Stimulated activated CD4-positive, alpha-beta T cell treated with anti-CD3 and anti-CD28 coated beads, Interleukin-2, amount 100 ng/mL, for 48 hours (primary cell): ENCODE results near the gene NUP205.
"Not testable (repeated sequence)": the region's sequence is repeated elsewhere in the genome, so short reads cannot be mapped to it uniquely, and the experiment has no call there.

ENCODE experiments used
- DNase-seq, 2 donors: peaks; one replicate each; pipeline ENCODE4 v3.0.0-alpha.2; 2020

Gene NUP205

DNA sequence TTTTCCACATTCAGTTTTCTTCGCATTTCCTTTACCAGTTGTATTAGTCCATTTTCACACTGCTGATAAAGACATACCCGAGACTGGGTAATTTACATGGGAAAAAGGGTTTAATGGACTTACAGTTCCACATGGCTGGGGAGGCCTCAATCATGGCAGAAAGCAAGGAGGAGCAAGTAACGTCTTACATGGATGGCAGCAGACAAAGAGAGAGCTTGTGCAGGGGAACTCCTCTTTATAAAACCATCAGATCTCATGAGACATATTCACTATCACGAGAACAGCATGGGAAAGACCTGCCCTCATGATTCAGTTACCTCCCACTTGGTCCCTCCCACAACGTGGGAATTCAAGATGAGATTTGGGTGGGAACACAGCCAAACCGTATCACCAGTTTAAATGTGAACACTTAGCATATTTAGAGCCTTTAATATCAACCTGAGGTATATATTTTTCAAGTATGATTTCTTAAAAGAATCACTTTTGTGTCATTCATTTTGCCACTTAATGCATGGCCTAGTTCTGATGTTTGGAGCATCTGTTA, 111.2 kb downstream of the NUP205 start:
- not testable (repeated sequence) for DNase-seq

DNA sequence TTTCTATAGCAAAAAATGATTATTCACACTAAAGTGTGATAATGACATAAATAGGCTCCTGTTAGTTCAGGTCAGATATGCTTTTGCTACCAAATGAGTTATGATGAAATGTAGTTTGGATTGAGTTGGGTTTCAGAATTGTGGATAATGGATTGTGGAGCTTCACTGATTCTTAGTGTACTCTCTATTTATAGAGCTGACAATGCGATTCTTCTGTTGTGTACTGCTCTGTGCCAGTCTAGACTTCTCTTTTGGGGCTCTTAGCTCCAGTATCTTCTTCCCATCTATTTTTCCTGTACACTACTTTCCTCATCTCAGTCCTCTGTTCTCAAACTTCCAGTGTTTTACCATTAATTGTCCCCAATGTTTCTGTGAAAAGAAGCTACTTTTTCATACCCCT, 112.1 kb downstream of the NUP205 start:
- DNase-seq, result no peak

DNA sequence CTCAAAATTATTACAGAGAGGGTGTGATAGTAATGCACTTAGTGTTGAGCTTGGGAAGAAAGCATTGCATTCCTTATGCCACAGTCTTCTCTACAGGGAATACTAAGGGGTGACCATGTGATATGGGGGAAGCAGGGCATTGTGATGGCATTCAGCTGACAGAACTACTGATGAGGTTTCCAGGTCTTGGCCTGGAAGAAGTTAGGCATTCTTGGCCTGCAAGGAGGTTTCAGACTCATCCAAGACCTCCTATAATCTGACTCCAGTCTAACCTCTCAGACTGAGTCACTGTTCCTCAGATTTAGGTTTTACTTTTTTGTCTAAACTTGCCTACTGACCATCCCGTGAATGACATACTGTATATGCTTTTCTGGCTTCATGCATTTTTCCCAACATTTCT, 112.5 kb downstream of the NUP205 start:
- no peak for DNase-seq

DNA sequence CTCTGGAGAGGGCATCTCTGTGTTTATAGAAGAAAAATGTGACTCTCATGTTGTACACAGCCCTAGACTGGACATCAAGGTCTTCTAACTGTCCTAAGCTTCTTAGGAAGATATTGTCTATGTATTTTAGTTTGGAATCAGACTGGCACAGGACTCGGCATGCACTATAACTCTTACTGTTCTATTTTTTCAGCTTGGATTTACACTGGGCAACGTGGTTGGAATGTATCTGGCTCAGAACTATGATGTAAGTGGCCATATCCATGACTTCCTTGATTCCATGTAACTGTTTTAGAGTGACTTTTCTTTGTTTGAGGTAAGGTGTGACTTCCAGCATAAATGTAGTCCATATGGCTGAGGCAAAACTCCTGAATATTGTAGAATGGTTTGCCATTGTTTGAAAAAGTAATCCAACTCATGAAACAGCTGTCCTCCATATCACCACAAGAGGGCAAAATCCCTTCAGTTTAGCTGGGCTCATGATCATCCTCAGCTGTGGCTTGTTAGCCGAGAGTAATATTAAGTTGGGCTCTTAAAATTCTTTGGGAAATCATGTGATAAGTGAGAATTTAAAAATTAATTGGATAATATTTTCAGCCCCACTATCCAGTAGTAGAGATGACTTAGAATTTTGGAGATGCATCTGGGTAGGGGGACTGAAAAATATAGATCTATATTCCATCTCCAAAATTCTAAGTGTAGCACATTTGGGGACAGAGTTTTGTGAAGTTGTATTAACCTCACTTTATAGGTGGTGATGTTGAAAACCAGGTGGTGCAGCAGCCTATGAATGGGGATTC, 115.0 kb downstream of the NUP205 start:
- DNase-seq, result no peak

DNA sequence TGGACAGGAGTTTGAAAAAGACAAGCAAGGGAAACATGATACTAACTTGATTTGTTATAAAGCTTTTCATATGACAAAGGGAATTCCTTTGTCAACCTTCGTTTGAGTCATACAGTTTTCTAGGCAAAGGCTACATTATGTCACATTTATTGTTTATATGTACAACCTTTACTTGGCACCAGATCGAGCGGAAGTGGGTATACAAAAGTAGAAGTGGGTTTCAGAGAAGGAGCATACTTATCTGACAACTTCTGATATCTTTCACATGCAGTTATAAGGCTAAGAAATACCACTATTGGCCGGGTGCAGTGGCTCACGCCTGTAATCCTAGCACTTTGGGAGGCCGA, 115.6 kb downstream of the NUP205 start:
- DNase-seq, result no peak

DNA sequence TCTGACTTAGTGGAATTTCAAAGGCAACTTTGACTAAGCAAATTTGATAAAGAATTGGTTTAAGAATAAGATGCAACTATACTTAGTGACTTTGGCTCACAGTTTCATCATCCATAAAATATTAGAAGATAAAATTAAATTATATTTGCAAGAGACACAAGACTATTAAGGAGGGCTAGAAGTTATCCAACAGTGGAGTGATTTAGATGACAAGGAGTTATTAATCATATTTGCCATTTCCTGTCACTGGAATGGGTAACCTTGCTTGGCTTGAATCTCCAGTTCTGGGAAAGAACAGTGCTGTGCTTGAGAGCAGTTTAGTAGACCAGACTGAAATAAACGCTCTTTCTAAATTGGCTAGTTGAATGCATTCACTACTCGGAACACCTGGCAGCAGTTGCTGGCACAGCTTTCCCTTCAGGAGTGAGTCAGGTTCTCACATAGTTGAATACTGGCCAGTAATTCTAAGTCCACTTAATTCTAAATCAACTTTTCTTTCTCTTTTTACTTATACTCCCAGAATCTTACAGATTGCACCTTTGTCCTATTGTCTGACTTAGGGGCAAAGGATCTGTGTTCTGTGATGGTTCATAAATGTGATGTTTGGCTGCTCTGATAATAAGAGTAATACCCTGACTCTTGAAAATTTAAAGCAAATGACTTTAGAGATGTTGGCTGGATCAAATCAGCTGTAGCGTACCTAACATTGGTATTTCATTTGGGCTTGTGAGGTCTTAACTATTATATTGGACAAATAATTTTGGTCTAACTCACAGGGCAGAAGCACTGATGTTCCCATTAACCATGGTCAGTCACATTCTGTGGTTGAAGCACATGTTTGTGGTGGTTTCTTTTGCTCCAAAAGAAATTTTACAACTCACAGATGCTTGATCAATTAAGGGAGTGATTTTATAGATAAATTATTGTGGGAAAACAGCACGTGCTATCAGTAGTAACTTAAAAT, 121.2 kb downstream of the NUP205 start:
- DNase-seq, result no peak

DNA sequence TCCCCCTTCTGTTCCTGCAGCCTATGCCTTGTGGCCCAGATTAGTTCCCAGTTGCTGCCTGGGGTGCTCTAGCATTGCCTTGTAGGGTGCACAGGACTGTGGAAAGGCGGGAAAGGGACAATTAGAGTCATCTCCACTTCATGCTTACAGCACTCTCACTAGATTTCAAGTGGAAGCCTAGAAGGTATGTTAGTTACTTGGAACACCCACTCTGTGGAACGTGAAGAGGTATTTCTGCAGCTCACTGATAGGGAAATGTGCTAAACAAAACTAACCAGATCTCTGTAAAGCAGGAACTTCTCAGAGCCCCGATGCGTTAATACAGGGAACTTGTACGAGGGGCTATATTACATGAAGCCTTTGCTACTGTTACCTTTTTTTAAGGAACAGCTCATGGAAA, 124.0 kb downstream of the NUP205 start:
- DNase-seq, result no peak

DNA sequence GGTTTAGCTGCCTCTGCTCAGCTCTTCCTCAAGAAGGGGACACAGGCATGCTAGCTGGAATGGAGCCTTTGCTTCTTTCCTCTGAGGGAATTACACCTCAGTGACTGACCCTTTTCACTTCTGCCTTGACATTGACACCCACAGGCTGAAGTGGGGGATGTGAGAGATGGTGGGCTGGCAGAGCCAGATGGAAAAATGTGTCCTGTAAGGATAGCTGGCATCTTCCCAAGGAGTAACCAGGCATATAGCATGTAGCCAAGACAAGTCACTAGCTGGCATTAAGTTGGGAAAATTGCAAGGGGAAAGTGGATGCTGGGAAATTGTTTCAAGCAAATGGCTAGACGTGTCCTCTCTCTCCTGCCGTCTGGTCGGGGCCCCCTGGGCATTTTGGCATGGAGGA, 124.5 kb downstream of the NUP205 start:
- DNase-seq, result no peak

DNA sequence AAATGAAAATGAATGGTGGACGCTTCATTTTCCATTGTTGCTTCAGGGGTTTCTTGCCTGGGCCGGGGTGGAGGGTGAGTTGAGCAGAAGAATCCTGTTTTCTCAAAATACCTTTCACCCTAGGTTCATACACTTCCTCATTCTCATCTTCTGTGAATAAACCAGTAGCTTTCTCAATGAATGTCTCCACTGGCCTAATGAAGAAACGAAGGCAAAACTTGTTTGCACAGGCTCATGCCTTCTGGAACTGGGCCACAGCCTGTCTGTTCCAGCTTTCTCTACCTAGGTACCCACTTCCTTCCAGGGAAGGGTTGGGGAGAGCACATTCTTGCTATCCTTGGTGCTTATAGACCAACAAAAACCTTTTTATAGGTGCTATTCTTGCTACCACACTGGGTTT, 125.9 kb downstream of the NUP205 start:
- DNase-seq, result no peak

DNA sequence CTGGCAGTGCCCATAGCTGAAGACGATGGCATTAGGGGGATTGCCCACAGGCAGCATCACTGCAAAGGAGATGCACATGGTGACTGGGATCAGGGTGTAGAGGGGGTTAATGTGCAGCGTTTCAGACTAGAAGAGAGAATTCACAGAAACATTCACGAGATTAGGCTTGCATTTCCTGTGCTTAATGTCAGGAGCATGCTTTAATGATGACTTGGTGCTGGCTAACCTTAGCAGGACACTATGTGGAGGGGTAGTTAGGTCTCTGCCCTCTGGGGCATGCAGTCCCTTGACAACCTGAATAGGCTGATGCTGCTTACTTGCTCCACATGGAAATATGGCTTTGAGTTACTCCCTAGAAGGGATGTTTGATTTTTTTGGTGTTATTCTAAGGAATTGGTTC, 126.4 kb downstream of the NUP205 start:
- DNase-seq, result no peak

DNA sequence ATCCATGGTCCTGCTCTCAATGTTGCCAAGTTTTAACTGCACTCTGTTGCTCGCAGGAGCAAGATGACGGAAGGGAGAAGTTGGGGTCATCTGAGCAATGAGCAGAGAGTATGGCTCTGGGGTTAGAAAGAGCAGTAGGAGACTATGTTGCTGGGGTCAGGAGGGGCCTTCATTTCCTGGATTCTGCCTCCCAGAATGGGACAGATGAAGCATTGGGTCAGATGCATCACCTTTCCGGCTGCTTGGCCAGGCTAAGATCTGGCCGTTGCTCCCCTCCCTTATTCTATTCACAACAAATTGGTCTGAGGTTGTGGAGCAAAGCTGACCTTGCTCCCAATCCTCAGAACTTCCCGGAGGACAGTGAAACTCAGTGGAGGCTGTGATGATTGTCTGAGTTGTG, 127.0 kb downstream of the NUP205 start:
- DNase-seq, result no peak

DNA sequence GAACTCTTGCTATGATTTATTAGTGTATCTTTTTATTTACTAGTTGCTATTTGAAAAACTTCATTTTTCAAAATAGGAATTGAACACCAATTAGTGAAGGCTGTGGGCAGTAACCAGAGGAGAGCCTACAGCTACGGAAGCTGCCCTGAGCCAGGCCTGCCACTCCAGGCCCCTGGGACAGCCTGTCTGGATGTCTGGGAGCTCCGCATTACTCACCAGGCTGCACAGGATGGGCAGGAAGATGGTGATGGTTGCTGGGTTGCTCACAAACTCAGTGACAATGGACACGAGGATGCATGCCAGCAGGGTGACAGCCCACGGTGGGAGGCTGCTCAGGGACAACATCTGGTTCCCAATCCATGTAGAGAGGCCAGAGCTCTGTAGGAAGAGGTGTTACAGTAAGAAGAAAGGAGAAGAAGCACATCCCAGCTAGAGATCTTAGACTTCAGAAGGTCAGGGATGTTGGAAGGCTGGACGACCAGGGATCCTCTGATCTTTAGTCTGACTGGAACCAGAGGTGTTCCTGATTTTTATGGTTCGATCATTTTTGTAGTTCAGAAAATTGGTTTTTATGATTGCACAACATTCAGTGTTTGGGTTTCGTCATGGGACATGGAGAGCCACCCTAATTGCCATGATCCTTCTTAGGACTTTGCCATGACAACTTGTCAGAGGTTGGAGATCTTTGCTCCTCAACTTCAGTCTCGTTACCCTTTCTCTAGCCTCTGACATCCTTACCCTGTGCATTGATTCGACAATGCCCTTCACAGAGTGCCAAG, 127.8 kb downstream of the NUP205 start:
- DNase-seq, result no peak

DNA sequence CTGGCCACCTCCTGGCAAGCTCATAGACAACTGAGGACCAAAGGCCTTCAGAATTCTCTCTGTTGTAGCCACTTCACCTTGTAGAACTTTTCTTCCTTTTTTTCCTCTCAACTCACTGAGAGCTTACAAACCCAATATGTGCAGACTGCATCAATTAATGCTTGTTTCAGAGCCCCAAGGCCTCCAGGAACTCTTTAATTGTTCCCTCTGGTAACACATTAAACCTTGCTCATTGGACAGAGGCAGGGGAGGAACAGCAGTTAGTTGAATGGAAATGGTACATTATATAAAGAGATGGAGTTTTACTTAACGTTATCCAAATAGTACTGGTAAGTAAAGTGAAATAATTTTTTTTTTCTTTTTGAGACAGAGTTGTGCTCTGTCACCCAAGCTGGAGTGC, 129.7 kb downstream of the NUP205 start:
- no peak for DNase-seq

DNA sequence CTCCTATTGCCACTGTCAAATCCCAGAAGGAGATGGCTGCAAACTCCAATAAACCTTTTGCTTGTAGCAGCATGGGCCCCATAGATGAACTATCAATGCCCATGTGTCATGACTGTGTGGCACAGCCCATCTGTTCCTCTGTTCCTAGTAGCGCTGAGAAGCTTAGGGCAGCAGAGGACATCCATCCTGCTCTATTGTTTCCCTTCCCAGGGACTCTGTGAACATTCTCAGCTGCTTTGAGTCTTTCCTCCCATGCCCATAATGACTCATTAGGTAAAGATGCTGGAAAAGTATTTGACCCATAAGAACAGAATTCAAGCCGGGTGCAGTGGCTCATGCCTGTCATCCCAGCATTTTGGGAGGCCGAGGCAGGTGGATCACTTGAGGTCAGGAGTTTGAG, 132.8 kb downstream of the NUP205 start:
- DNase-seq, result no peak

DNA sequence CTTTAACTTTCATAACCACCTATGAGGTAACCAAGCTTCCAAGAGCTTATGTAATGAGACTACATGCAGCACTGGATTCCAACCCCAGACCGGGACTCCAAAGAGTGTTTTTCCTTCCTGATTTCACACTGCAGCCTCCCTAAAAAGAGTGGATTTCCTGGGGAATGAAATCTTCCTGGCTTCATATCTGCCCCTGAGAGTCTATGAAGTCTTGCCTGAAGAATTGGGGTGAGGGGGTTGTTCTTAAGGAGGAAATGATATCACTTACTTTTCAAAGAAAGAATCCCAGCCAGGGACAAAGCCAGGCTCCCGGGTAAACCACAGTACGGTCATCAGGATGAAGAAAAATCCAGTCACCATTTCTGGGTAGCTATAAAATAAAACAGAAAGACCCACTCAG, 134.3 kb downstream of the NUP205 start:
- no peak for DNase-seq

DNA sequence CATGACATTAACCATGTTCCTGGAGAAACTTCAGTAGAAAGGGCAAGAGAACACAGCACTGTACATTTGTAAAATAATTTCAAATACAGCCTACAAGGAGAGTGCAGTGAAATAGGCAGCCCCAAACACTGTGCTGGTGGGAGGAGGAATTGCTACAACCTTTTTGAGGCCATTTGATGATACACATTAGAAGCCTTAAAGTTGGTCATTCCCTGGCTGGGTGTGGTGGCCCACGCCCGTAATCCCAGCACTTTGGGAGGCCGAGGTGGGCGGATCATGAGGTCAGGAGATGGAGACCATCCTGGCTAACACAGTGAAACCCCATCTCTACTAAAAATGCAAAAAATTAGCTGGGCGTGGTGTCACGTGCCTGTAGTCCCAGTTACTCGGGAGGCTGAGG, 134.9 kb downstream of the NUP205 start:
- not testable (repeated sequence) for DNase-seq

DNA sequence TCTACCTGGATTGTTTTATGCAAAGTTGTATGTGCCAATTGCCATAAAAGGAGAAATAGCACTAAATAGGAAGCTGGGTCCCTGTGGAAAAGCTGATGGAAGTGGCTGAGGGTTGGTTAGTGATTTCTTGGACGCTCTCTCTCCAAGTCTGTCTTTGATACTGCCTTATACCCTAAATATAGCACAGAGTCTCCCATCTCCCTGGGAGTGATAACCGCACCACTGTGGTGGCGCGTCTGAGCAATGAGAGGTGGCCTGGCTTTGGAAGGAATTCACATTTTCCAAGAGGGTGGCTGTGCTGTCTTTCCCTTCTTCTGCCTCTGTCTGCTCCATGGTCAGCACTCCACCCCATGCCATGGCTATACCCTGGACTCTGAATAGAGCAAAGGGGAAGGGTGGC, 135.8 kb downstream of the NUP205 start:
- DNase-seq, result no peak

DNA sequence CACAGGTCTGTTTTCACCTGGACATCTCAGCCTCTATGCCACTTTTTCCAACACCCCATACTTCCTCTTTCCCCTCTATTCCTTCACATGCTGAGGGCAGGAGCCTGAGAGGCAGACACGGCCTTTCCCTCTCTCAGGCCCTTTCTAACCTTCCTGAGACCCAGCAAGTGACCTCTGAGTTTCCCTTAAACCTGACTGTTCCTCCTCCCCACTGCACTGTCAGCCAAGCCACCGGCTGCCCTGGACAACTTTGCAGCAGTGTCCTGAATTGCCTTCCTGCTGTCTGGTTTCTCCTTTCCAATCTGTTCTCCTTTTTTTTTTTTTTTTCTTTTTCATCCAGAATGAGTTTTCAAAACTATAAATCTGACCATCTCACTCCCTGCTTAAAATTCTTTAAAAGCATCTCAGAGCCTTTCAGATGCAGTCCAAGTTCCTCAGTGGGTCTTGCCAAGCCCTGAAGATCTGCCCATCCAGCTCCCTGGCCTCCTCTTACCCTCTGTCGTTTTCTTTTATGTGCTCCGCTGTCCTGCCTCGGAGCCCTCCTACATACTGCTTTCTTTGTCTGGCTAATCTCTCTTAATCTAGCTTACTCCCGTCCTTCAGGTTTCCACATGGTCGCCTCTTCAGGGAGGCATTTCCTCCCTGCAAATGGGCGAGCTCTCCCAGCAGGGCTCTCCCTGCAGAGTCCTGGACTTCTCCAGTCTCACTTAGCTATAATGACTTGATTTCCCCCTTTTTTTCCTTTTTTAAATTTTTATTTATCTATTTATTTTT, 139.7 kb downstream of the NUP205 start:
- DNase-seq, result no peak
